ENCODE results near the gene PLSCR4.
"Not testable (repeated sequence)": the region's sequence is repeated elsewhere in the genome, so short reads cannot be mapped to it uniquely, and the experiment has no call there.

PLSCR4 gene

GRCh38 chr3:146233487-146233886, 17.4 kb downstream of the PLSCR4 start:
- no peak overlapping the region for H3K18ac ChIP-seq (ENCODE audit: low read length)
- H2AFZ ChIP-seq (ENCODE audit: low read length), result no peak overlapping the region
- no peak overlapping the region for H2BK15ac ChIP-seq (ENCODE audit: low read length)
- H3K14ac ChIP-seq (ENCODE audit: low read length), result no peak overlapping the region
- H3K79me1 ChIP-seq (ENCODE audit: low read depth, low read length), result no peaks in the 10 kb centered on the region
- H3K27me3 ChIP-seq (ENCODE audit: control insufficient read depth in 3 of 3, insufficient read depth in 3 of 3, low read depth in 1 of 3, low read length in 3 of 3), result no peaks in the 10 kb centered on the region
- no peak overlapping the region for H3K4me3 ChIP-seq (ENCODE audit: low read length in 2 of 2)
- H4K8ac ChIP-seq (ENCODE audit: low read depth, low read length), result no peak overlapping the region
- H2BK12ac ChIP-seq (ENCODE audit: low read length), result no peak overlapping the region
- H4K91ac ChIP-seq (ENCODE audit: low read depth, low read length, poor library complexity), result no peak overlapping the region
- no peaks in the 10 kb centered on the region for H3K4me1 ChIP-seq (ENCODE audit: control insufficient read depth in 2 of 2, insufficient read depth in 1 of 2, low read depth in 1 of 2, low read length in 2 of 2)
- H3K4ac ChIP-seq (ENCODE audit: low read length), result no peak overlapping the region
- H2BK120ac ChIP-seq (ENCODE audit: low read depth, low read length), result no peak overlapping the region
- H3K9me3 ChIP-seq (replicated peaks in 1 of 2; ENCODE audit: control insufficient read depth in 2 of 2, insufficient read depth in 1 of 2, low read depth in 1 of 2, low read length in 2 of 2), result peaks cover 1 to 5% of the 10 kb centered on the region in 2 donors
- no peak for DNase-seq (ENCODE audit: low spot score)
- H2BK5ac ChIP-seq (ENCODE audit: low read length), result no peak overlapping the region
- H3K27ac ChIP-seq (replicated peaks; ENCODE audit: low read length), result no peak overlapping the region
- H3K36me3 ChIP-seq (replicated peaks in 1 of 2; ENCODE audit: control insufficient read depth in 2 of 2, insufficient read depth in 2 of 2, low read length in 2 of 2), result no peaks in the 10 kb centered on the region
- no peak overlapping the region for H3K23ac ChIP-seq (ENCODE audit: low read depth, low read length, poor library complexity)
- H3K9ac ChIP-seq (ENCODE audit: low read depth, low read length, poor library complexity), result no peak overlapping the region
- H3K4me2 ChIP-seq (ENCODE audit: insufficient read depth, low read length, poor library complexity, severe bottlenecking), result no peak overlapping the region
- H2AK5ac ChIP-seq (ENCODE audit: low read depth, low read length), result no peak overlapping the region

GRCh38 chr3:146227486-146227885, 23.4 kb downstream of the PLSCR4 start:
- no CpG with 5 or more reads among the region's 1 CpG for WGBS, 2 donors (ENCODE audit: extremely low coverage in 2 of 2, insufficient read length in 2 of 2, insufficient replicate concordance in 1 of 2)
- Histone ChIP-seq H3K4me2 (ENCODE audit: insufficient read depth, low read length, poor library complexity, severe bottlenecking) (no peak overlapping the region), H3K14ac (ENCODE audit: low read length) (no peak overlapping the region), H3K23ac (ENCODE audit: low read depth, low read length, poor library complexity) (no peak overlapping the region), H4K91ac (ENCODE audit: low read depth, low read length, poor library complexity) (no peak overlapping the region), H3K4me3 (ENCODE audit: low read length in 2 of 2) (no peak overlapping the region), H3K18ac (ENCODE audit: low read length) (no peak overlapping the region), H2AFZ (ENCODE audit: low read length) (no peak overlapping the region), H2BK5ac (ENCODE audit: low read length) (no peak overlapping the region), H3K27ac (replicated peaks; ENCODE audit: low read length) (no peak overlapping the region), H2BK120ac (ENCODE audit: low read depth, low read length) (no peak overlapping the region), H3K36me3 (replicated peaks in 1 of 2; ENCODE audit: control insufficient read depth in 2 of 2, insufficient read depth in 2 of 2, low read length in 2 of 2) (no peaks in the 10 kb centered on the region), H3K79me1 (ENCODE audit: low read depth, low read length) (no peaks in the 10 kb centered on the region), H2AK5ac (ENCODE audit: low read depth, low read length) (no peak overlapping the region), H2BK12ac (ENCODE audit: low read length) (no peak overlapping the region), H3K9me3 (replicated peaks in 1 of 2; ENCODE audit: control insufficient read depth in 2 of 2, insufficient read depth in 1 of 2, low read depth in 1 of 2, low read length in 2 of 2) (peaks cover 0 to 2% of the 10 kb centered on the region in 2 donors), H3K9ac (ENCODE audit: low read depth, low read length, poor library complexity) (no peak overlapping the region), H2BK15ac (ENCODE audit: low read length) (no peak overlapping the region), H3K4ac (ENCODE audit: low read length) (no peak overlapping the region), H4K8ac (ENCODE audit: low read depth, low read length) (no peak overlapping the region), H3K4me1 (ENCODE audit: control insufficient read depth in 2 of 2, insufficient read depth in 1 of 2, low read depth in 1 of 2, low read length in 2 of 2) (no peaks in the 10 kb centered on the region), H3K27me3 (ENCODE audit: control insufficient read depth in 3 of 3, insufficient read depth in 3 of 3, low read depth in 1 of 3, low read length in 3 of 3) (no peaks in the 10 kb centered on the region)
- no peak for DNase-seq (ENCODE audit: low spot score)

- Histone ChIP-seq H3K9me3 (replicated peaks in 1 of 2; ENCODE audit: control insufficient read depth in 2 of 2, insufficient read depth in 1 of 2, low read depth in 1 of 2, low read length in 2 of 2) (peaks cover 0 to 2% of the 10 kb centered on the region in 2 donors), H2BK15ac (ENCODE audit: low read length) (no peak overlapping the region), H3K4me1 (ENCODE audit: control insufficient read depth in 2 of 2, insufficient read depth in 1 of 2, low read depth in 1 of 2, low read length in 2 of 2) (no peaks in the 10 kb centered on the region), H2AK5ac (ENCODE audit: low read depth, low read length) (no peak overlapping the region), H2AFZ (ENCODE audit: low read length) (no peak overlapping the region), H4K8ac (ENCODE audit: low read depth, low read length) (no peak overlapping the region), H3K79me1 (ENCODE audit: low read depth, low read length) (no peaks in the 10 kb centered on the region), H3K23ac (ENCODE audit: low read depth, low read length, poor library complexity) (no peak overlapping the region), H3K36me3 (replicated peaks in 1 of 2; ENCODE audit: control insufficient read depth in 2 of 2, insufficient read depth in 2 of 2, low read length in 2 of 2) (no peaks in the 10 kb centered on the region), H3K14ac (ENCODE audit: low read length) (no peak overlapping the region), H3K18ac (ENCODE audit: low read length) (no peak overlapping the region), H2BK12ac (ENCODE audit: low read length) (no peak overlapping the region), H2BK5ac (ENCODE audit: low read length) (no peak overlapping the region), H4K91ac (ENCODE audit: low read depth, low read length, poor library complexity) (no peak overlapping the region), H3K9ac (ENCODE audit: low read depth, low read length, poor library complexity) (no peak overlapping the region), H2BK120ac (ENCODE audit: low read depth, low read length) (no peak overlapping the region), H3K27me3 (ENCODE audit: control insufficient read depth in 3 of 3, insufficient read depth in 3 of 3, low read depth in 1 of 3, low read length in 3 of 3) (no peaks in the 10 kb centered on the region), H3K4me3 (ENCODE audit: low read length in 2 of 2) (no peak overlapping the region), H3K4ac (ENCODE audit: low read length) (no peak overlapping the region), H3K4me2 (ENCODE audit: insufficient read depth, low read length, poor library complexity, severe bottlenecking) (no peak overlapping the region), H3K27ac (replicated peaks; ENCODE audit: low read length) (no peak overlapping the region)
- no peak for DNase-seq (ENCODE audit: low spot score)
- WGBS, 2 donors (ENCODE audit: extremely low coverage in 2 of 2, insufficient read length in 2 of 2, insufficient replicate concordance in 1 of 2), result no CpG with 5 or more reads among the region's 2 CpGs
These were observed 24.0 kb downstream of the PLSCR4 start for GRCh38 chr3:146226881-146227280.

GRCh38 chr3:146225458-146225857, 25.4 kb downstream of the PLSCR4 start:
- H3K9me3 ChIP-seq (replicated peaks in 1 of 2; ENCODE audit: control insufficient read depth in 2 of 2, insufficient read depth in 1 of 2, low read depth in 1 of 2, low read length in 2 of 2); H3K14ac ChIP-seq (ENCODE audit: low read length); H3K18ac ChIP-seq (ENCODE audit: low read length); H3K36me3 ChIP-seq (replicated peaks in 1 of 2; ENCODE audit: control insufficient read depth in 2 of 2, insufficient read depth in 2 of 2, low read length in 2 of 2); H3K9ac ChIP-seq (ENCODE audit: low read depth, low read length, poor library complexity); H4K91ac ChIP-seq (ENCODE audit: low read depth, low read length, poor library complexity); H2BK12ac ChIP-seq (ENCODE audit: low read length); H2BK120ac ChIP-seq (ENCODE audit: low read depth, low read length); H3K27ac ChIP-seq (replicated peaks; ENCODE audit: low read length); H3K4me1 ChIP-seq (ENCODE audit: control insufficient read depth in 2 of 2, insufficient read depth in 1 of 2, low read depth in 1 of 2, low read length in 2 of 2); H2AK5ac ChIP-seq (ENCODE audit: low read depth, low read length); H3K79me1 ChIP-seq (ENCODE audit: low read depth, low read length); DNase-seq (ENCODE audit: low spot score); H2BK15ac ChIP-seq (ENCODE audit: low read length); H3K4me3 ChIP-seq (ENCODE audit: low read length in 2 of 2); H2BK5ac ChIP-seq (ENCODE audit: low read length); H3K4me2 ChIP-seq (ENCODE audit: insufficient read depth, low read length, poor library complexity, severe bottlenecking); H4K8ac ChIP-seq (ENCODE audit: low read depth, low read length); H3K4ac ChIP-seq (ENCODE audit: low read length); H3K23ac ChIP-seq (ENCODE audit: low read depth, low read length, poor library complexity); H2AFZ ChIP-seq (ENCODE audit: low read length); H3K27me3 ChIP-seq (ENCODE audit: control insufficient read depth in 3 of 3, insufficient read depth in 3 of 3, low read depth in 1 of 3, low read length in 3 of 3): not testable (repeated sequence)
- no CpG with 5 or more reads among the region's 25 CpGs for WGBS, 2 donors (ENCODE audit: extremely low coverage in 2 of 2, insufficient read length in 2 of 2, insufficient replicate concordance in 1 of 2)

Data from neuronal stem cell (in vitro differentiated cells).